Neural progenitor cell (in vitro differentiated cells): ENCODE data around the gene HCST.

Source experiments
- EZH2 ChIP-seq: fragments of 200-600 bp; sonication (generic); IDR thresholded peaks from 2 replicates; pipeline ENCODE4 v1.6.1; 2017; ENCODE audit warnings: antibody characterized with exemption, mild to moderate bottlenecking, moderate library complexity
- TF ChIP-seq, protein P1 (sequence below): fragments of 200-600 bp; sonication (generic); IDR thresholded peaks from 2 replicates; pipeline ENCODE4 v1.5.1; 2017; ENCODE audit warnings: antibody characterized with exemption, mild to moderate bottlenecking

DNA sequence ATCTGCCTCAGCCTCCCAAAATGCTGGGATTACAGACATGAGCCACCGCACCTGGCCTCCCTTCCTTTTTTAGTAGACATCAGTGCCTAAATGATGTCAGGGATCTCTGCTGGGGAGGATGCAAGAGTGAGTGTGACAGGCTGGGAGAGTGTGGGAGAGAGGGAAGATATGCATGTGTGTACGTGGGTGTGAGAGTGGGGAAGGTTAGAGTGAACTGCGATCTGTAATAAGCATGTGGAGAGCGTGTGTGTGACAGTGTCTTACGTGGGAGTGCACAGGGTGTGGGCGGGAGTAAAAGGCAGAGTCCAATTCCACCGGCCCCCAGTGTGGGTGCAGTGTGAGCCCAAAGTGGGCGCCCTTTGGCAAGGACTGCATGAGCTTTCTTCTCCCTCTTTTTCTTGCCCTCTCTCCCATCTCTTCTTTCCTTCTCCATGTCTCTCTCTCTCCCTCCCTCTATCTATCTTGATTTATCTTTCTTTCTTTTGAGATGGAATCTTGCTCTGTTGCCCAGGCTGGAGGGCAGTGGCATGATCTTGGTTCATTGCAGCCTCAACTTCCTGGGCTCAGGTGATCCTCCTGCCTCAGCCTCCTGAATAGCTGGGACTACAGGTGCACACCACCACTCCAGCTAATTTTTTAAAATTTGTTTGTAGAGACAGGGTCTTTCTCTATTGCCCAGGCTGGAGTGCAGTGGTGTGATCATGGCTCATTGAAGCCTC is 49.1 kb upstream of the HCST start:
- TF ChIP-seq, protein P1, sequence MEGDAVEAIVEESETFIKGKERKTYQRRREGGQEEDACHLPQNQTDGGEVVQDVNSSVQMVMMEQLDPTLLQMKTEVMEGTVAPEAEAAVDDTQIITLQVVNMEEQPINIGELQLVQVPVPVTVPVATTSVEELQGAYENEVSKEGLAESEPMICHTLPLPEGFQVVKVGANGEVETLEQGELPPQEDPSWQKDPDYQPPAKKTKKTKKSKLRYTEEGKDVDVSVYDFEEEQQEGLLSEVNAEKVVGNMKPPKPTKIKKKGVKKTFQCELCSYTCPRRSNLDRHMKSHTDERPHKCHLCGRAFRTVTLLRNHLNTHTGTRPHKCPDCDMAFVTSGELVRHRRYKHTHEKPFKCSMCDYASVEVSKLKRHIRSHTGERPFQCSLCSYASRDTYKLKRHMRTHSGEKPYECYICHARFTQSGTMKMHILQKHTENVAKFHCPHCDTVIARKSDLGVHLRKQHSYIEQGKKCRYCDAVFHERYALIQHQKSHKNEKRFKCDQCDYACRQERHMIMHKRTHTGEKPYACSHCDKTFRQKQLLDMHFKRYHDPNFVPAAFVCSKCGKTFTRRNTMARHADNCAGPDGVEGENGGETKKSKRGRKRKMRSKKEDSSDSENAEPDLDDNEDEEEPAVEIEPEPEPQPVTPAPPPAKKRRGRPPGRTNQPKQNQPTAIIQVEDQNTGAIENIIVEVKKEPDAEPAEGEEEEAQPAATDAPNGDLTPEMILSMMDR: no peak
- TF ChIP-seq EZH2: no peak
